WTC11 (cell line): Measurements from ENCODE around the gene TBC1D1.

Experiments used
- CREB1 ChIP-seq: sonication (generic); formaldehyde crosslinking; IDR thresholded peaks from 2 replicates; pipeline ENCODE4 v1.8.0; 2023; ENCODE audit warnings: mild to moderate bottlenecking, missing genetic modification reagents
- CTCF ChIP-seq: fragments of 200-600 bp; IDR thresholded peaks from 2 replicates; pipeline ENCODE4 v1.8.0; 2022; ENCODE audit warnings: antibody characterized with exemption
- ESRRA ChIP-seq: sonication (generic); formaldehyde crosslinking; IDR thresholded peaks from 2 replicates; pipeline ENCODE4 v1.8.1; 2022; ENCODE audit warnings: mild to moderate bottlenecking, missing genetic modification reagents, borderline replicate concordance
- ETV6 ChIP-seq: sonication (generic); formaldehyde crosslinking; IDR thresholded peaks from 2 replicates; pipeline ENCODE4 v1.8.1; 2022; ENCODE audit warnings: mild to moderate bottlenecking, missing genetic modification reagents
- MAX ChIP-seq: sonication (generic); formaldehyde crosslinking; IDR thresholded peaks from 2 replicates; pipeline ENCODE4 v1.8.0; 2022; ENCODE audit warnings: mild to moderate bottlenecking, missing genetic modification reagents
- NFYB ChIP-seq: sonication (generic); formaldehyde crosslinking; conservative IDR thresholded peaks from 2 replicates; pipeline ENCODE4 v1.8.0; 2022; ENCODE audit warnings: low read depth, missing genetic modification reagents
- ZNF263 ChIP-seq: sonication (generic); formaldehyde crosslinking; IDR thresholded peaks from 2 replicates; pipeline ENCODE4 v1.8.1; 2022; ENCODE audit warnings: low read depth, mild to moderate bottlenecking, moderate library complexity, missing genetic modification reagents
- TF ChIP-seq, protein P1 (sequence below): sonication (generic); formaldehyde crosslinking; IDR thresholded peaks from 2 replicates; pipeline ENCODE4 v1.8.1; 2023; ENCODE audit warnings: mild to moderate bottlenecking, missing genetic modification reagents, moderate library complexity
- TF ChIP-seq, protein P2 (sequence below): sonication (generic); formaldehyde crosslinking; IDR thresholded peaks from 2 replicates; pipeline ENCODE4 v1.8.1; 2023; ENCODE audit warnings: mild to moderate bottlenecking, missing genetic modification reagents, borderline replicate concordance

- TF ChIP-seq CTCF (no peak), MAX (CRISPR knock-in tag) (no peak), ZNF263 (CRISPR knock-in tag) (no peak), NFYB (no peak), ETV6 (CRISPR knock-in tag) (no peak), ESRRA (CRISPR knock-in tag) (no peak), CREB1 (CRISPR knock-in tag) (no peak)
- TF ChIP-seq, protein P1, sequence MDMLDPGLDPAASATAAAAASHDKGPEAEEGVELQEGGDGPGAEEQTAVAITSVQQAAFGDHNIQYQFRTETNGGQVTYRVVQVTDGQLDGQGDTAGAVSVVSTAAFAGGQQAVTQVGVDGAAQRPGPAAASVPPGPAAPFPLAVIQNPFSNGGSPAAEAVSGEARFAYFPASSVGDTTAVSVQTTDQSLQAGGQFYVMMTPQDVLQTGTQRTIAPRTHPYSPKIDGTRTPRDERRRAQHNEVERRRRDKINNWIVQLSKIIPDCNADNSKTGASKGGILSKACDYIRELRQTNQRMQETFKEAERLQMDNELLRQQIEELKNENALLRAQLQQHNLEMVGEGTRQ (CRISPR knock-in tag): no peak
- TF ChIP-seq, protein P2, sequence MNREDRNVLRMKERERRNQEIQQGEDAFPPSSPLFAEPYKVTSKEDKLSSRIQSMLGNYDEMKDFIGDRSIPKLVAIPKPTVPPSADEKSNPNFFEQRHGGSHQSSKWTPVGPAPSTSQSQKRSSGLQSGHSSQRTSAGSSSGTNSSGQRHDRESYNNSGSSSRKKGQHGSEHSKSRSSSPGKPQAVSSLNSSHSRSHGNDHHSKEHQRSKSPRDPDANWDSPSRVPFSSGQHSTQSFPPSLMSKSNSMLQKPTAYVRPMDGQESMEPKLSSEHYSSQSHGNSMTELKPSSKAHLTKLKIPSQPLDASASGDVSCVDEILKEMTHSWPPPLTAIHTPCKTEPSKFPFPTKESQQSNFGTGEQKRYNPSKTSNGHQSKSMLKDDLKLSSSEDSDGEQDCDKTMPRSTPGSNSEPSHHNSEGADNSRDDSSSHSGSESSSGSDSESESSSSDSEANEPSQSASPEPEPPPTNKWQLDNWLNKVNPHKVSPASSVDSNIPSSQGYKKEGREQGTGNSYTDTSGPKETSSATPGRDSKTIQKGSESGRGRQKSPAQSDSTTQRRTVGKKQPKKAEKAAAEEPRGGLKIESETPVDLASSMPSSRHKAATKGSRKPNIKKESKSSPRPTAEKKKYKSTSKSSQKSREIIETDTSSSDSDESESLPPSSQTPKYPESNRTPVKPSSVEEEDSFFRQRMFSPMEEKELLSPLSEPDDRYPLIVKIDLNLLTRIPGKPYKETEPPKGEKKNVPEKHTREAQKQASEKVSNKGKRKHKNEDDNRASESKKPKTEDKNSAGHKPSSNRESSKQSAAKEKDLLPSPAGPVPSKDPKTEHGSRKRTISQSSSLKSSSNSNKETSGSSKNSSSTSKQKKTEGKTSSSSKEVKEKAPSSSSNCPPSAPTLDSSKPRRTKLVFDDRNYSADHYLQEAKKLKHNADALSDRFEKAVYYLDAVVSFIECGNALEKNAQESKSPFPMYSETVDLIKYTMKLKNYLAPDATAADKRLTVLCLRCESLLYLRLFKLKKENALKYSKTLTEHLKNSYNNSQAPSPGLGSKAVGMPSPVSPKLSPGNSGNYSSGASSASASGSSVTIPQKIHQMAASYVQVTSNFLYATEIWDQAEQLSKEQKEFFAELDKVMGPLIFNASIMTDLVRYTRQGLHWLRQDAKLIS (CRISPR knock-in tag): no peak
Measured at GRCh38 chr4:38008571-38009021, 117.7 kb downstream of the TBC1D1 start.
